SK-MEL-5 (cell line): ENCODE results near the gene KASH5. TPM values are rescaled to one million over a fixed set of nuclear protein-coding genes. Genes with fewer than 3 reads are reported as not detected.
"Not testable (repeated sequence)": the region's sequence is repeated elsewhere in the genome, so short reads cannot be mapped to it uniquely, and the experiment has no call there.

ENCODE experiments used
- DNase-seq: peaks from one replicate; pipeline ENCODE4 v3.0.0-alpha.2; 2016; ENCODE audit warnings: low read depth, low spot score
- in situ Hi-C: cut with HindIII; loops from 2 replicates; pipeline ENCODE4 v1.10.0; 2016; ENCODE audit warnings: low sequenced_read_pairs, high pct_unique_total_duplicates, low pct_unique_long_range_greater_than_20kb
- total RNA-seq: library from RNA; depleted of rRNA; stranded (reverse); fragments of >200 nt; shearing (Covaris generic); gene quantifications from 2 replicates; pipeline ENCODE4 v1.2.3, GENCODE V29; 2014; rRNA removed

KASH5 gene
- total RNA-seq, 1 experiment from 2014 or later = not detected

- no peak for DNase-seq
- in situ Hi-C loops = no loop called here
Measured at GRCh38 chr19:49456326-49456725, 68.3 kb downstream of the KASH5 start.

- in situ Hi-C loops = no loop called here
- DNase-seq = no peak
Measured at GRCh38 chr19:49458567-49458903, 70.5 kb downstream of the KASH5 start.

- in situ Hi-C loops = no loop called here
- DNase-seq = no peak
Measured at GRCh38 chr19:49459388-49459787, 71.3 kb downstream of the KASH5 start.

- DNase-seq, in situ Hi-C loops: not testable (repeated sequence)
Measured at GRCh38 chr19:49461130-49461529, 73.1 kb downstream of the KASH5 start.

GRCh38 chr19:49461656-49462055, 73.6 kb downstream of the KASH5 start:
- in situ Hi-C loops = no loop called here
- no peak for DNase-seq

- in situ Hi-C loops = no loop called here
- DNase-seq = no peak
Measured at GRCh38 chr19:49462492-49462891, 74.4 kb downstream of the KASH5 start.

GRCh38 chr19:49463960-49464740, 76.1 kb downstream of the KASH5 start:
- in situ Hi-C loops = no loop called here
- DNase-seq = no peak

GRCh38 chr19:49465371-49465770, 77.3 kb downstream of the KASH5 start:
- DNase-seq = no peak
- in situ Hi-C loops = no loop called here

Other genes with a start within 250 kb of the KASH5 start
- not detected in 2 replicates for gene HRC, start 232.9 kb upstream of the KASH5 start, total RNA-seq
- 3.4 and 3.5 TPM in 2 replicates for gene TRPM4, start 230.5 kb upstream of the KASH5 start, total RNA-seq
- gene SLC6A16, start 63.1 kb upstream of the KASH5 start, total RNA-seq = 0.05 TPM in 1 of 2 replicates, not detected in the other
- not detected in 2 replicates for gene CD37, start 52.8 kb upstream of the KASH5 start, total RNA-seq
- gene TEAD2, start 25.8 kb upstream of the KASH5 start, total RNA-seq = 15.0 and 17.4 TPM in 2 replicates
- 0.53 and 0.59 TPM in 2 replicates for gene DKKL1, start 24.4 kb upstream of the KASH5 start, total RNA-seq
- not detected in 2 replicates for gene PTH2, start 35.2 kb downstream of the KASH5 start, total RNA-seq
- gene GFY, start 37.1 kb downstream of the KASH5 start, total RNA-seq = not detected in 2 replicates
- gene SLC17A7, start 53.3 kb downstream of the KASH5 start, total RNA-seq = 1.2 TPM in 2 replicates
- 60.8 and 64.1 TPM in 2 replicates for gene PIH1D1, start 63.6 kb downstream of the KASH5 start, total RNA-seq
- gene ALDH16A1, start 65.0 kb downstream of the KASH5 start, total RNA-seq = 15.1 and 16.7 TPM in 2 replicates
- gene FLT3LG, start 86.0 kb downstream of the KASH5 start, total RNA-seq = 0.27 and 0.37 TPM in 2 replicates
- gene RPL13A, start 99.4 kb downstream of the KASH5 start, total RNA-seq = 3,128 and 3,479 TPM in 2 replicates
- 2,119 and 2,380 TPM in 2 replicates for gene RPS11, start 108.2 kb downstream of the KASH5 start, total RNA-seq
- 0.69 and 3.1 TPM in 2 replicates for gene FCGRT, start 124.4 kb downstream of the KASH5 start, total RNA-seq
- 0.90 and 1.8 TPM in 2 replicates for gene RCN3, start 139.8 kb downstream of the KASH5 start, total RNA-seq
- gene NOSIP, start 192.3 kb downstream of the KASH5 start, total RNA-seq = 38.4 and 46.5 TPM in 2 replicates
- 0.98 and 6.8 TPM in 2 replicates for gene PRRG2, start 193.1 kb downstream of the KASH5 start, total RNA-seq
- gene PRR12, start 202.9 kb downstream of the KASH5 start, total RNA-seq = 0.87 and 1.8 TPM in 2 replicates